HFFc6 (cell line): ENCODE data around the gene CHRNA4. TPM values are rescaled to one million over a fixed set of nuclear protein-coding genes. Genes with fewer than 3 reads are reported as not detected.

Experiments
- DNase-seq: peaks from one replicate; pipeline ENCODE4 v3.0.0-alpha.2; 2018
- H3K27ac Mint-ChIP-seq: 2 replicates; pipeline ENCODE4 v1.8.0; 2020; ENCODE audit warnings: mild to moderate bottlenecking, mixed read lengths
- H3K27me3 Mint-ChIP-seq: 2 replicates; pipeline ENCODE4 v1.8.0; 2021; ENCODE audit warnings: mild to moderate bottlenecking, moderate library complexity, mixed read lengths; ENCODE audit not compliant: insufficient read depth
- H3K36me3 Mint-ChIP-seq: 2 replicates; pipeline ENCODE4 v1.8.0; 2021; ENCODE audit warnings: low read depth, mixed read lengths
- H3K4me1 Mint-ChIP-seq: 2 replicates; pipeline ENCODE4 v1.8.0; 2020; ENCODE audit warnings: low read depth, mixed read lengths
- H3K4me3 Mint-ChIP-seq: 2 replicates; pipeline ENCODE4 v1.8.0; 2020; ENCODE audit warnings: mild to moderate bottlenecking, moderate library complexity, mixed read lengths
- H3K9me3 Mint-ChIP-seq: 2 replicates; pipeline ENCODE4 v1.8.0; 2020; ENCODE audit warnings: mild to moderate bottlenecking, mixed read lengths
- total RNA-seq, 6 experiments: library from RNA; stranded (reverse); fragmentation: NEBNext Ultra II Directional; extraction: Animal tissue kit (Norgen Biotek cat#: 25700); gene quantifications; 2 replicates in 1 of 6; 3 replicates in 5 of 6; pipeline ENCODE4 v1.2.3, GENCODE V29; 2021
- TF ChIP-seq, protein P1 (sequence below): fragments of 200-600 bp; sonication (generic); IDR thresholded peaks from 2 replicates; pipeline ENCODE4 v1.5.0; 2021; ENCODE audit warnings: antibody characterized with exemption, mild to moderate bottlenecking

CHRNA4 gene
- total RNA-seq, 6 experiments from 2014 or later: not detected

DNA sequence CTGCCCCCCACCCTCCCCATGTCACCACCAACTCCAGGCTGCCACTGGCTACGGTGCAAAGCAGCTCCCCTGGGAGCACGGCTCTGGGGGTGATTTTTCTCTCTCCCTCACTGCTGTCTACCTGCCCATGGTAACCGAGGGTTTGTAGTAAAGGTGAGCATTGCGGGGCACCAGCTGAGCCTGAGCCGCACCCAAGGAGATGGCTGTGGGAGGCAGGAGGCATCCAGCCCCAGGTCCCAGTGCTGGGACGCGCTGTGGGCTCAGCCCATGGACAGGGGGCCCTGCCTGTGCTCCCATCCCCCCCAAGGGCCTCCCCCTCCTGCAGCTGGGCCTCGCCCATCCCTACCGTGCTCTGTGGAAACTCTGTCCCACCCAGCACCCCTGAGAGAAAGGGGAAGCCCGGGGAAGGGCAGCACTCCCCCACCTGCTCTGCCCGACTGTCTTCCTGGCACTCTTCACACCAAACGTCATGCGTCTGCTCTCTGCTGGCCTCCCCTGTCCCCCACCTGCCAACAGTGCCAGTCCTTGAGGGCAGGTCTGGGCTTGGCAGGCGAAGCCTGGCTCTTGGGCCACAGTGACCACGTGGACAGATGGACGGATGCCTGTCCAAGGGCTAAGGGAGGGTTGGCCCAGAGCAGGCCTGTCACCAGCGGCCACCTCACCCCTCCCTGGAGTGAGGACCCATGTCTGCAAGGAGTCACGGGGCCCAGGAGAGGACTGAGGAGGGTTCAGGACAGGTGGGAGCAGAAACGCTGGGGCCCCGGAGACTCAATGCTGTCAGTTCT is 3.8 kb upstream of the CHRNA4 start:
- Mint-ChIP-seq H3K9me3 (no peaks in the 10 kb centered on the region), H3K27me3 (peaks cover 16% of the 10 kb centered on the region), H3K4me1 (no peaks in the 10 kb centered on the region), H3K27ac (no peak overlapping the region), H3K36me3 (no peaks in the 10 kb centered on the region), H3K4me3 (no peak overlapping the region)
- TF ChIP-seq, protein P1, sequence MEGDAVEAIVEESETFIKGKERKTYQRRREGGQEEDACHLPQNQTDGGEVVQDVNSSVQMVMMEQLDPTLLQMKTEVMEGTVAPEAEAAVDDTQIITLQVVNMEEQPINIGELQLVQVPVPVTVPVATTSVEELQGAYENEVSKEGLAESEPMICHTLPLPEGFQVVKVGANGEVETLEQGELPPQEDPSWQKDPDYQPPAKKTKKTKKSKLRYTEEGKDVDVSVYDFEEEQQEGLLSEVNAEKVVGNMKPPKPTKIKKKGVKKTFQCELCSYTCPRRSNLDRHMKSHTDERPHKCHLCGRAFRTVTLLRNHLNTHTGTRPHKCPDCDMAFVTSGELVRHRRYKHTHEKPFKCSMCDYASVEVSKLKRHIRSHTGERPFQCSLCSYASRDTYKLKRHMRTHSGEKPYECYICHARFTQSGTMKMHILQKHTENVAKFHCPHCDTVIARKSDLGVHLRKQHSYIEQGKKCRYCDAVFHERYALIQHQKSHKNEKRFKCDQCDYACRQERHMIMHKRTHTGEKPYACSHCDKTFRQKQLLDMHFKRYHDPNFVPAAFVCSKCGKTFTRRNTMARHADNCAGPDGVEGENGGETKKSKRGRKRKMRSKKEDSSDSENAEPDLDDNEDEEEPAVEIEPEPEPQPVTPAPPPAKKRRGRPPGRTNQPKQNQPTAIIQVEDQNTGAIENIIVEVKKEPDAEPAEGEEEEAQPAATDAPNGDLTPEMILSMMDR: no peak
- DNase-seq: no peak

DNA sequence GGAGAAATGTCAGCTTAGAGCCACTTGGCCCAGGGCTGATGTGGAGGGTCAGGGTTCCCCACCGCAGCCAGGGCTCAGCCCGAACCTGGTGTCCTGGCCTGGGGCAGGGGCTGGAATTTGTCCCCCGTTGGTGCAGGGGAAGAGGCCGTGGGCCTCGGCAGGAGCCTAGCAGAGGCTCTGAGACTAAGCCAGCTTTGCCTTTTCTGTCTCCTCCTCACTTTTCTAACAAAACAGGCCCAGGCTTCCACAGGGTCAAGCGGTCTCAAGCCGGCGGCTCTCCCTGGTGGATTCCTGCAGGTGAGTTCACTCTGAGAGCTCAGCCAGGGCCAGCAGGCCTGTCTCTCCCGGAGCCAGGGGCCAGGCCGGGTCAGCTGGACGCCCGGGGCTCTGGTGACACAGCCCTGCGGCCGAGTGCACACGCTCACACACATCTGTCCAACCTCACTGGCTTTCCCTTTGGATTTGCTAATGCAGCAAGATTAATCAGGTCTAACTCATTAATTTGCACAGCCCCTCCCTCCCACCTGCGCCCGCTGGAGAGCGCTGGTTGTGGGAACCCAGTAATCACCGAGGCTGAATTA is 2.9 kb upstream of the CHRNA4 start:
- no peak overlapping the region for H3K27ac Mint-ChIP-seq
- H3K4me1 Mint-ChIP-seq: no peaks in the 10 kb centered on the region
- no peak for DNase-seq
- H3K4me3 Mint-ChIP-seq: no peak overlapping the region
- TF ChIP-seq, protein P1: no peak
- no peaks in the 10 kb centered on the region for H3K36me3 Mint-ChIP-seq
- H3K27me3 Mint-ChIP-seq: peaks cover 21% of the 10 kb centered on the region
- no peaks in the 10 kb centered on the region for H3K9me3 Mint-ChIP-seq

DNA sequence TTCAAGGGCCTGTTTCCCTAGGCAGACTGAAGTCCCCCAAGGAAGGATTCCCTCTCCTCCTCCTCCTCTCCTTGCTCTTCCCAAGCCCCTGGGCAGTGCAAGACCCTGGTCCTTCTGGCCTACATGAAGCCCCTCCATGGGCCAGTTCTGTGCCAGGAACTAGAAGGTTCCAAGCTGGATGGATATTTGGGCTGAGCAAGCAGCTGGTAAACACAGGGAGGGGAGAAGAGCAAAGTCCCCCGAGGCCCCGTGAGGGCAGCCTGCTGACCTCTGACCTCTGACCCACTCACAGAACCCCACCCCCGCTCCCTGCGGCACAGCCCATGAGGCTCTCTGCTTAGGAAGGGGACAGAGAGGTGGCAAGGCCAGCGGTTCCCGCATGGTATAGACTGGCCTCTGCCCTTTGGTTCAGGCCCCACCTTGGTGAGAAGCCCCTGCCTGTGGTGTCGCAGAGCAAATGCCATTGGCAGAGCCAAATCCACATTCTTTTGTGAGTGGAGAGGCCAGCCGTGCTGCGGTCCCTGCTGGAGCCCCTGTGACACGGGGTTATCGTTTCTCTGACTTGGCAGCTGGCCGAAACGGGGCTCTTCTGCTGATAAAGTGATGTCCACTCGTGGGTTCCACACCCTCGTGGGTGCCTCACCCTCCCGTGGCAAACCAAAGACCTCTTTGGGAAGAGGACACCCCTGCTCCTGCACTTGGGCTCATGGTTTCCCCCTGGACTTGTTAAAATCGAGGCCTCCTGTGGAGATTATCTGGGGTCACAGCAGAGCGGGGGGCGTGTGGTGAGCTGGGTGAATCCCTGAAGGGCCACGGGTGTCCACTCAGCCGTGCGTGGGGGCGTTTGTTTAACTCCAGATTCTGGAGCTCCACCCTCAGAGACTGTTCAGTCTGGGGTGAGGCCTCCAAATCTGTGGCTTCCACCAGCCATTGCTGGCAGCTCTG is 2.1 kb upstream of the CHRNA4 start:
- Mint-ChIP-seq H3K36me3 (no peaks in the 10 kb centered on the region), H3K9me3 (no peaks in the 10 kb centered on the region), H3K4me1 (no peaks in the 10 kb centered on the region), H3K27me3 (peaks cover 21% of the 10 kb centered on the region), H3K4me3 (no peak overlapping the region), H3K27ac (no peak overlapping the region)
- TF ChIP-seq, protein P1: no peak
- DNase-seq: no peak

GRCh38 chr20:63362436-63363009 is 1.4 kb upstream of the CHRNA4 start:
- H3K9me3 Mint-ChIP-seq: no peaks in the 10 kb centered on the region
- DNase-seq: no peak
- peaks cover 20% of the 10 kb centered on the region for H3K27me3 Mint-ChIP-seq
- H3K36me3 Mint-ChIP-seq: no peaks in the 10 kb centered on the region
- no peaks in the 10 kb centered on the region for H3K4me1 Mint-ChIP-seq
- no peak overlapping the region for H3K4me3 Mint-ChIP-seq
- no peak overlapping the region for H3K27ac Mint-ChIP-seq
- TF ChIP-seq, protein P1: no peak
